K562 (cell line): ENCODE data around the gene LRMDA. TPM values are rescaled to one million over a fixed set of nuclear protein-coding genes. Genes with fewer than 3 reads are reported as not detected.

Experiments
- ATAC-seq: fragments of 200-7000 bp; cut with Tn5 transposase; 3 replicates; pipeline ENCODE4 v1.9.1; 2020; ENCODE audit warnings: moderate library complexity
- BruUV-seq: library from RNA; stranded (reverse); fragments of 400-500 nt; replicated peaks from 2 replicates; lab custom pipeline; 2021; lab: Mats Ljungman, UMichigan
- CTCF ChIA-PET: fragments of 300-600 bp; formaldehyde crosslinking; extraction: SDS; loops from one replicate; lab custom pipeline; 2021; ENCODE audit warnings: low intra/inter-chr PET ratio; lab: Yijun Ruan, JAX
- POLR2A ChIA-PET: fragments of 300-600, 350-650 bp; sonication (Branson Sonifier 250); formaldehyde crosslinking; extraction: SDS; loops from one replicate; lab custom pipeline; 2021; ENCODE audit warnings: antibody characterized with exemption, inconsistent platforms; lab: Yijun Ruan, JAX
- DNase-seq, 4 experiments: peaks; one replicate each; pipeline versions ENCODE4 v3.0.0 to v3.0.0-alpha.2; 2011 to 2018; ENCODE audit warnings: low spot score in 3 of 4, mixed read lengths in 3 of 4; ENCODE audit errors: extremely low read depth in 1 of 4
- FAIRE-seq: peaks from 2 replicates; lab custom pipeline; 2011; peaks lifted over from hg19 to GRCh38; lab: Jason Lieb, UNC
- H2AFZ ChIP-seq: 2 replicates; pipeline ENCODE4 v1.6.0; 2011; ENCODE audit warnings: low read depth, low read length, control low read depth, inconsistent platforms
- H3K27ac ChIP-seq: fragments of 200-600 bp; 3 replicates; pipeline ENCODE4 v1.8.0; 2011; ENCODE audit warnings: low read depth, mild to moderate bottlenecking, control low read depth, inconsistent platforms, low read length, moderate library complexity, mixed read lengths; ENCODE audit errors: extremely low read depth
- H3K27me3 ChIP-seq, 2 experiments: fragments of 300-600 bp in 1 of 2; 2 replicates in 1 of 2; 3 replicates in 1 of 2; pipeline versions ENCODE4 v1.6.0 to v1.8.0; 2011; ENCODE audit warnings: inconsistent platforms in 2 of 2, low read length in 2 of 2, mild to moderate bottlenecking in 1 of 2, mixed read lengths in 1 of 2, moderate library complexity in 1 of 2; ENCODE audit not compliant: control insufficient read depth in 2 of 2, insufficient read depth in 2 of 2
- H3K36me3 ChIP-seq: fragments of 300-600 bp; 3 replicates; pipeline ENCODE4 v1.8.0; 2011; ENCODE audit warnings: mild to moderate bottlenecking, low read length, inconsistent platforms; ENCODE audit not compliant: control insufficient read depth, insufficient read depth
- H3K4me1 ChIP-seq, 2 experiments: fragments of 200-600 bp in 1 of 2; replicated peaks in 1 of 2; 2 replicates in 1 of 2; 3 replicates in 1 of 2; pipeline versions ENCODE4 v1.5.1 to v1.8.0; 2011; ENCODE audit warnings: inconsistent platforms in 2 of 2, low read length in 2 of 2, mild to moderate bottlenecking in 1 of 2, mixed read lengths in 1 of 2, moderate library complexity in 1 of 2; ENCODE audit not compliant: control insufficient read depth in 2 of 2, insufficient read depth in 2 of 2
- H3K4me2 ChIP-seq: 2 replicates; pipeline ENCODE4 v1.6.1; 2011; ENCODE audit warnings: low read length, control low read depth, inconsistent platforms, mixed read lengths; ENCODE audit not compliant: insufficient read depth
- H3K4me3 ChIP-seq: fragments of 200-600 bp; sonication (generic), shearing (Covaris generic); 2 replicates; pipeline ENCODE4 v1.5.1; 2016; ENCODE audit warnings: control low read depth, inconsistent platforms
- H3K79me2 ChIP-seq: fragments of 200-600 bp; 3 replicates; pipeline ENCODE4 v1.8.0; 2011; ENCODE audit warnings: low read length, inconsistent platforms; ENCODE audit not compliant: control insufficient read depth, insufficient read depth
- H3K9ac ChIP-seq, 2 experiments: 2 replicates each; pipeline versions ENCODE4 v1.6.0 to v1.6.1; 2011; ENCODE audit warnings: low read depth in 2 of 2, low read length in 2 of 2, control low read depth in 1 of 2, inconsistent platforms in 1 of 2, mild to moderate bottlenecking in 1 of 2, mixed read lengths in 1 of 2; ENCODE audit not compliant: insufficient read depth in 1 of 2
- H3K9me1 ChIP-seq: one replicate; pipeline ENCODE4 v1.6.0; 2011; ENCODE audit warnings: inconsistent platforms, mild to moderate bottlenecking, low read length, moderate library complexity; ENCODE audit not compliant: control insufficient read depth, insufficient read depth
- H3K9me3 ChIP-seq: replicated peaks from 2 replicates; pipeline ENCODE4 v1.5.1; 2011; ENCODE audit warnings: low read depth, low read length, inconsistent platforms; ENCODE audit not compliant: control insufficient read depth, insufficient read depth
- H4K20me1 ChIP-seq: replicated peaks from 2 replicates; pipeline ENCODE4 v1.6.1; 2011; ENCODE audit warnings: low read length, inconsistent platforms, mixed read lengths; ENCODE audit not compliant: control insufficient read depth, insufficient read depth
- ATF2 ChIP-seq: sonication (generic); formaldehyde crosslinking; IDR thresholded peaks from 2 replicates; pipeline ENCODE4 v1.8.1; 2022; ENCODE audit warnings: missing genetic modification reagents
- FOXK2 ChIP-seq, 2 experiments: fragments of 450-650 bp; IDR thresholded peaks in 1 of 2; conservative IDR thresholded peaks in 1 of 2; 2 replicates each; pipeline ENCODE4 v1.6.1; 2016; ENCODE audit warnings: low read depth in 2 of 2, mild to moderate bottlenecking in 1 of 2
- HIVEP1 ChIP-seq: fragments of 250-450 bp; sonication (Bioruptor Pico); IDR thresholded peaks from 2 replicates; pipeline ENCODE4 v1.4.0; 2020; ENCODE audit warnings: mild to moderate bottlenecking
- ILK ChIP-seq: fragments of 450-650 bp; IDR thresholded peaks from 2 replicates; pipeline ENCODE4 v1.6.1; 2016; ENCODE audit warnings: missing genetic modification characterization, low read depth, mild to moderate bottlenecking, missing compliant biosample characterization, moderate library complexity, borderline replicate concordance
- IRF2 ChIP-seq: sonication (generic); formaldehyde crosslinking; IDR thresholded peaks from 2 replicates; pipeline ENCODE4 v1.8.1; 2022; ENCODE audit warnings: mild to moderate bottlenecking, missing genetic modification reagents
- KLF16 ChIP-seq: IDR thresholded peaks from 2 replicates; pipeline ENCODE4 v1.6.1; 2016; ENCODE audit warnings: antibody characterized with exemption
- LCOR ChIP-seq: sonication (generic); formaldehyde crosslinking; IDR thresholded peaks from 2 replicates; pipeline ENCODE4 v1.8.0; 2022; ENCODE audit warnings: mild to moderate bottlenecking, missing genetic modification reagents
- SMARCC2 ChIP-seq: fragments of 450-650 bp; IDR thresholded peaks from 2 replicates; pipeline ENCODE4 v1.6.1; 2017; ENCODE audit warnings: antibody characterized with exemption, moderate library complexity, mild to moderate bottlenecking, low read depth
- TCF7L2 ChIP-seq: fragments of 150-350 bp; IDR thresholded peaks from 2 replicates; pipeline ENCODE4 v1.6.1; 2016; ENCODE audit warnings: low read depth, mild to moderate bottlenecking, low read length, moderate library complexity
- THRB ChIP-seq: fragments of 450-650 bp; formaldehyde crosslinking; conservative IDR thresholded peaks from 2 replicates; pipeline ENCODE4 v1.4.0; 2022; ENCODE audit warnings: mild to moderate bottlenecking, missing genetic modification characterization
- USF2 ChIP-seq: sonication (generic); formaldehyde crosslinking; IDR thresholded peaks from 2 replicates; pipeline ENCODE4 v1.5.0; 2020; ENCODE audit warnings: missing genetic modification reagents
- ZNF140 ChIP-seq: fragments of 250-450 bp; sonication (Bioruptor Pico); IDR thresholded peaks from 2 replicates; pipeline ENCODE4 v1.8.0; 2021; ENCODE audit warnings: moderate library complexity, mild to moderate bottlenecking, inconsistent platforms
- ZNF395 ChIP-seq: fragments of 200-800 bp; sonication (Bioruptor generic); IDR thresholded peaks from 2 replicates; pipeline ENCODE4 v1.6.1; 2017; ENCODE audit warnings: missing genetic modification characterization, missing compliant biosample characterization
- ZNF436 ChIP-seq: fragments of 250-450, 450-650 bp; sonication (Bioruptor Pico); formaldehyde crosslinking; IDR thresholded peaks from 2 replicates; pipeline ENCODE4 v1.7.0; 2020; ENCODE audit warnings: mild to moderate bottlenecking
- ZNF655 ChIP-seq: fragments of 250-450 bp; sonication (Bioruptor Pico); IDR thresholded peaks from 2 replicates; pipeline ENCODE4 v1.5.0; 2021
- WGBS: fragments of 100-300 bp; shearing (Covaris generic); methylation state at CpG from one replicate; pipeline ENCODE4 v1.1.6; 2016; ENCODE audit warnings: low coverage, mixed read lengths; ENCODE audit not compliant: insufficient coverage; ENCODE audit errors: missing lambda C conversion rate; 5-methylcytosine and 5-hydroxymethylcytosine counted together
- in situ Hi-C: fragments of 300-500 bp; cut with MboI; formaldehyde crosslinking; loops from 4 replicates; pipeline ENCODE4 v1.15.0; 2018; ENCODE audit warnings: inconsistent platforms, mixed read lengths
- intact Hi-C: fragments of 100-400 bp; cut with micrococcal nuclease; formaldehyde crosslinking; loops from 2 replicates; pipeline ENCODE4 v1.14.2; 2022
- polyA plus RNA-seq, 8 experiments: library from polyadenylated mRNA; depleted of rRNA in 4 of 8; stranded (reverse) in 5 of 8; unstranded in 3 of 8; fragments of >200 nt; fragmentation: Nextera tagmentation in 2 of 8; fragmentation: Illumina TruSeq in 1 of 8; extraction: Ambion mirVana in 2 of 8; extraction: Trizol in 1 of 8; gene quantifications; 2 replicates each; pipeline versions ENCODE4 v1.2.1 to v1.2.3, GENCODE V29; 2011 to 2014; ENCODE audit warnings: inconsistent platforms in 1 of 8, missing spikeins in 1 of 8
- total RNA-seq, 7 experiments: library from RNA; depleted of rRNA in 6 of 7; stranded (reverse); fragments of >200 nt in 6 of 7; fragmentation: Illumina TruSeq in 2 of 7; extraction: Trizol in 2 of 7; gene quantifications; 2 replicates each; pipeline versions ENCODE4 v1.2.1 to v1.2.3, GENCODE V29; 2011 to 2021; ENCODE audit warnings: low replicate concordance in 1 of 7

Gene LRMDA
- total and polyA plus RNA-seq, 9 of the 15 experiments (the other 6 are each of a cell fraction or from before 2014, with no cell fraction given) = 0.25 TPM; not detected in 8

GRCh38 chr10:76541852-76542251, 1110.4 kb downstream of the LRMDA start:
- Histone ChIP-seq H3K4me2 (no peak overlapping the region), H3K27ac (no peak overlapping the region), H3K79me2 (no peaks in the 10 kb centered on the region), H4K20me1 (no peaks in the 10 kb centered on the region), H2AFZ (no peak overlapping the region), H3K9ac (no peak overlapping the region), H3K4me3 (no peak overlapping the region), H3K9me1 (no peaks in the 10 kb centered on the region), H3K4me1 (no peaks in the 10 kb centered on the region), H3K36me3 (no peaks in the 10 kb centered on the region), H3K27me3 (no peaks in the 10 kb centered on the region), H3K9me3 (no peaks in the 10 kb centered on the region)
- POLR2A ChIA-PET = no interaction called here
- CTCF ChIA-PET = no interaction called here
- FAIRE-seq = no peak
- in situ Hi-C loops (no loop called here), intact Hi-C loops (loop anchor here (10.0 kb wide), 2 partner anchors 443 to 1147 kb away; no protein-coding TSS in a partner anchor)
- no peak for DNase-seq
- TF ChIP-seq ATF2 = no peak
- no peak for TF ChIP-seq ZNF395 (CRISPR knock-in tag)
- TF ChIP-seq ZNF140 (CRISPR knock-in tag) = no peak
- no peak for TF ChIP-seq TCF7L2
- no peak for TF ChIP-seq IRF2 (CRISPR knock-in tag)
- no peak for TF ChIP-seq USF2
- no peak for TF ChIP-seq HIVEP1 (CRISPR knock-in tag)
- no peak for TF ChIP-seq SMARCC2
- TF ChIP-seq KLF16 = no peak
- TF ChIP-seq FOXK2 (conservative IDR thresholded peaks at IDR 0.05 in 1 of 2, IDR thresholded peaks at IDR 0.05 in 1 of 2; ENCODE audit: low read depth in 2 of 2) = no peak
- no peak for TF ChIP-seq ILK (tag)
- TF ChIP-seq ZNF436 (CRISPR knock-in tag) = no peak
- TF ChIP-seq THRB (CRISPR knock-in tag) = no peak
- no peak for TF ChIP-seq ZNF655 (CRISPR knock-in tag)
- TF ChIP-seq LCOR (CRISPR knock-in tag) = no peak
- no peak for ATAC-seq
- under 1% methylated on average over 5 of the region's 5 CpGs for WGBS
- BruUV-seq = no TSS peak
